K562 (cell line): ENCODE data around the gene TMEM144. TPM values are rescaled to one million over a fixed set of nuclear protein-coding genes. Genes with fewer than 3 reads are reported as not detected.

Source experiments
- ATAC-seq: fragments of 200-7000 bp; cut with Tn5 transposase; 3 replicates; pipeline ENCODE4 v1.9.1; 2020; ENCODE audit warnings: moderate library complexity
- BruUV-seq: library from RNA; stranded (reverse); fragments of 400-500 nt; replicated peaks from 2 replicates; lab custom pipeline; 2021; lab: Mats Ljungman, UMichigan
- CTCF ChIA-PET: fragments of 300-600 bp; formaldehyde crosslinking; extraction: SDS; loops from one replicate; lab custom pipeline; 2021; ENCODE audit warnings: low intra/inter-chr PET ratio; lab: Yijun Ruan, JAX
- POLR2A ChIA-PET: fragments of 300-600, 350-650 bp; sonication (Branson Sonifier 250); formaldehyde crosslinking; extraction: SDS; loops from one replicate; lab custom pipeline; 2021; ENCODE audit warnings: antibody characterized with exemption, inconsistent platforms; lab: Yijun Ruan, JAX
- DNase-seq, 4 experiments: peaks; one replicate each; pipeline versions ENCODE4 v3.0.0 to v3.0.0-alpha.2; 2011 to 2018; ENCODE audit warnings: low spot score in 3 of 4, mixed read lengths in 3 of 4; ENCODE audit errors: extremely low read depth in 1 of 4
- FAIRE-seq: peaks from 2 replicates; lab custom pipeline; 2011; peaks lifted over from hg19 to GRCh38; lab: Jason Lieb, UNC
- H2AFZ ChIP-seq: 2 replicates; pipeline ENCODE4 v1.6.0; 2011; ENCODE audit warnings: low read depth, low read length, control low read depth, inconsistent platforms
- H3K27ac ChIP-seq: fragments of 200-600 bp; 3 replicates; pipeline ENCODE4 v1.8.0; 2011; ENCODE audit warnings: low read depth, mild to moderate bottlenecking, control low read depth, inconsistent platforms, low read length, moderate library complexity, mixed read lengths; ENCODE audit errors: extremely low read depth
- H3K27me3 ChIP-seq, 2 experiments: fragments of 300-600 bp in 1 of 2; 2 replicates in 1 of 2; 3 replicates in 1 of 2; pipeline versions ENCODE4 v1.6.0 to v1.8.0; 2011; ENCODE audit warnings: inconsistent platforms in 2 of 2, low read length in 2 of 2, mild to moderate bottlenecking in 1 of 2, mixed read lengths in 1 of 2, moderate library complexity in 1 of 2; ENCODE audit not compliant: control insufficient read depth in 2 of 2, insufficient read depth in 2 of 2
- H3K36me3 ChIP-seq: fragments of 300-600 bp; 3 replicates; pipeline ENCODE4 v1.8.0; 2011; ENCODE audit warnings: mild to moderate bottlenecking, low read length, inconsistent platforms; ENCODE audit not compliant: control insufficient read depth, insufficient read depth
- H3K4me1 ChIP-seq, 2 experiments: fragments of 200-600 bp in 1 of 2; replicated peaks in 1 of 2; 2 replicates in 1 of 2; 3 replicates in 1 of 2; pipeline versions ENCODE4 v1.5.1 to v1.8.0; 2011; ENCODE audit warnings: inconsistent platforms in 2 of 2, low read length in 2 of 2, mild to moderate bottlenecking in 1 of 2, mixed read lengths in 1 of 2, moderate library complexity in 1 of 2; ENCODE audit not compliant: control insufficient read depth in 2 of 2, insufficient read depth in 2 of 2
- H3K4me2 ChIP-seq: 2 replicates; pipeline ENCODE4 v1.6.1; 2011; ENCODE audit warnings: low read length, control low read depth, inconsistent platforms, mixed read lengths; ENCODE audit not compliant: insufficient read depth
- H3K4me3 ChIP-seq: fragments of 200-600 bp; sonication (generic), shearing (Covaris generic); 2 replicates; pipeline ENCODE4 v1.5.1; 2016; ENCODE audit warnings: control low read depth, inconsistent platforms
- H3K79me2 ChIP-seq: fragments of 200-600 bp; 3 replicates; pipeline ENCODE4 v1.8.0; 2011; ENCODE audit warnings: low read length, inconsistent platforms; ENCODE audit not compliant: control insufficient read depth, insufficient read depth
- H3K9ac ChIP-seq, 2 experiments: 2 replicates each; pipeline versions ENCODE4 v1.6.0 to v1.6.1; 2011; ENCODE audit warnings: low read depth in 2 of 2, low read length in 2 of 2, control low read depth in 1 of 2, inconsistent platforms in 1 of 2, mild to moderate bottlenecking in 1 of 2, mixed read lengths in 1 of 2; ENCODE audit not compliant: insufficient read depth in 1 of 2
- H3K9me1 ChIP-seq: one replicate; pipeline ENCODE4 v1.6.0; 2011; ENCODE audit warnings: inconsistent platforms, mild to moderate bottlenecking, low read length, moderate library complexity; ENCODE audit not compliant: control insufficient read depth, insufficient read depth
- H3K9me3 ChIP-seq: replicated peaks from 2 replicates; pipeline ENCODE4 v1.5.1; 2011; ENCODE audit warnings: low read depth, low read length, inconsistent platforms; ENCODE audit not compliant: control insufficient read depth, insufficient read depth
- H4K20me1 ChIP-seq: replicated peaks from 2 replicates; pipeline ENCODE4 v1.6.1; 2011; ENCODE audit warnings: low read length, inconsistent platforms, mixed read lengths; ENCODE audit not compliant: control insufficient read depth, insufficient read depth
- C11orf30 ChIP-seq: fragments of 450-650 bp; IDR thresholded peaks from 2 replicates; pipeline ENCODE4 v1.6.1; 2016; ENCODE audit warnings: low read depth, mild to moderate bottlenecking
- CCAR2 ChIP-seq: fragments of 200-400 bp; formaldehyde crosslinking; IDR thresholded peaks from 2 replicates; pipeline ENCODE4 v1.6.1; 2017; ENCODE audit warnings: mild to moderate bottlenecking, low read depth, low read length
- PRMT5 ChIP-seq: sonication (generic); formaldehyde crosslinking; IDR thresholded peaks from 2 replicates; pipeline ENCODE4 v1.5.0; 2020; ENCODE audit warnings: missing genetic modification reagents
- ZNF277 ChIP-seq: fragments of 250-450 bp; sonication (Bioruptor Pico); IDR thresholded peaks from 2 replicates; pipeline ENCODE4 v1.8.0; 2022; ENCODE audit warnings: inconsistent platforms, mild to moderate bottlenecking, moderate library complexity, borderline replicate concordance
- ZNF766 ChIP-seq: fragments of 200-800 bp; sonication (Bioruptor generic); conservative IDR thresholded peaks from 2 replicates; pipeline ENCODE4 v1.6.1; 2016; ENCODE audit warnings: missing genetic modification characterization, missing compliant biosample characterization
- WGBS: fragments of 100-300 bp; shearing (Covaris generic); methylation state at CpG from one replicate; pipeline ENCODE4 v1.1.6; 2016; ENCODE audit warnings: low coverage, mixed read lengths; ENCODE audit not compliant: insufficient coverage; ENCODE audit errors: missing lambda C conversion rate; 5-methylcytosine and 5-hydroxymethylcytosine counted together
- in situ Hi-C: fragments of 300-500 bp; cut with MboI; formaldehyde crosslinking; loops from 4 replicates; pipeline ENCODE4 v1.15.0; 2018; ENCODE audit warnings: inconsistent platforms, mixed read lengths
- intact Hi-C: fragments of 100-400 bp; cut with micrococcal nuclease; formaldehyde crosslinking; loops from 2 replicates; pipeline ENCODE4 v1.14.2; 2022
- polyA plus RNA-seq, 8 experiments: library from polyadenylated mRNA; depleted of rRNA in 4 of 8; stranded (reverse) in 5 of 8; unstranded in 3 of 8; fragments of >200 nt; fragmentation: Nextera tagmentation in 2 of 8; fragmentation: Illumina TruSeq in 1 of 8; extraction: Ambion mirVana in 2 of 8; extraction: Trizol in 1 of 8; gene quantifications; 2 replicates each; pipeline versions ENCODE4 v1.2.1 to v1.2.3, GENCODE V29; 2011 to 2014; ENCODE audit warnings: inconsistent platforms in 1 of 8, missing spikeins in 1 of 8
- total RNA-seq, 7 experiments: library from RNA; depleted of rRNA in 6 of 7; stranded (reverse); fragments of >200 nt in 6 of 7; fragmentation: Illumina TruSeq in 2 of 7; extraction: Trizol in 2 of 7; gene quantifications; 2 replicates each; pipeline versions ENCODE4 v1.2.1 to v1.2.3, GENCODE V29; 2011 to 2021; ENCODE audit warnings: low replicate concordance in 1 of 7
- TF ChIP-seq, protein P1 (sequence below): sonication (generic); formaldehyde crosslinking; IDR thresholded peaks from 2 replicates; pipeline ENCODE4 v1.8.0; 2022; ENCODE audit warnings: mild to moderate bottlenecking, low read depth, missing genetic modification reagents
- TF ChIP-seq, protein P2 (sequence below): fragments of 450-650 bp; IDR thresholded peaks from 2 replicates; pipeline ENCODE4 v1.6.1; 2016; ENCODE audit warnings: missing biosample characterization, missing genetic modification characterization

TMEM144 gene
- total and polyA plus RNA-seq, 9 of the 15 experiments (the other 6 are each of a cell fraction or from before 2014, with no cell fraction given): 4.0 to 12.0 (median 6.1) TPM

DNA sequence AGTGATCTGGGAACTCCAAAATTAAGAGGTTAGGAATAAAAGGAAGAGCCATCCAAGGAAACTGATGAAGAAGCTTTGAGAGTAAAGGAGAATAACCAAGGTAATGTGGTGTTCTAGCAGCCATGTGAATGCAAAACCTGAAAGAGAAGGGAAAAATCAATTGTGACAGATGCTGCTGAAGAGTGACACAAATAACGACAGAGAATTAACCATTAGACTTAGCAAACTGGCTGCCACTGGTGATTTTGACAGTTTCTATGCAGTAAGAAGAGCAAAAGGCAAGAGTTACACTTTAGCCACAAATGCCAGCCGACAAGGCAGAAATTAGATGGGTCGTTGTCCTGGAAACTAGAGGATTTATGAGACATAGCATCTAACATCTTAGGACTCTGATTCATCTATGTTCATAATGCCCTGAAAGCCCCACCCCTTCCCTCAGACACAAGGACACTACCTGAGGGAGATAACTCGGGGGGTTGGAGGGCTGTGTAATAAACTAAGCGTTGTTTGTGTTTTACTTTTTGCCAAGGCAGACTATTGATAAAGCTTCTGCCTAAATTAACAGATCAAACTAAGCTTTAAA is 13.0 kb upstream of the TMEM144 start (continued):
- TF ChIP-seq ZNF277 (CRISPR knock-in tag) (no peak), CCAR2 (no peak)

DNA sequence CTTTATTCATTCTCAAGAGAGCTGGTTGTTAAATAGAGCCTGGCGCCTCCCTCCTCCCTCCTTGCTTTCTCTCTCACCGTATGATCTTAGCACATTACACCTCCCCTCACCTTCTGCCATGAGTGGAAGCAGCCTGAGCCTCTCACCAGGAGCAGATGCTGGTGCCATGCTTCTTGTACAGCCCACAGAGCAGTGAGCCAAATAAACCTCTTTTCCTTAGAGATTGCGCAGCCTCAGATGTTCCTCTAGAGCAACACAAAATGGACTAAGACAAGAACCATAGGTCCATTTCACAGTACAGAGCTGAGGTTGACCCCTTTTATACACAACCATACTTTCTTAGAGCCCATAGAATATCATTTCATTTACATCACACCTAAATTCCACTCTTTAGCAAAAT is 10.1 kb upstream of the TMEM144 start:
- Histone ChIP-seq H3K27ac (no peak overlapping the region), H3K4me2 (no peak overlapping the region), H3K9me1 (no peaks in the 10 kb centered on the region), H3K27me3 (no peaks in the 10 kb centered on the region), H3K9me3 (no peaks in the 10 kb centered on the region), H4K20me1 (no peaks in the 10 kb centered on the region), H2AFZ (no peak overlapping the region), H3K4me1 (no peaks in the 10 kb centered on the region), H3K79me2 (no peaks in the 10 kb centered on the region), H3K36me3 (no peaks in the 10 kb centered on the region), H3K9ac (no peak overlapping the region), H3K4me3 (no peak overlapping the region)
- TF ChIP-seq C11orf30 (no peak), PRMT5 (CRISPR knock-in tag) (no peak), ZNF766 (CRISPR knock-in tag) (peak; percentile 90)
- TF ChIP-seq, protein P1, sequence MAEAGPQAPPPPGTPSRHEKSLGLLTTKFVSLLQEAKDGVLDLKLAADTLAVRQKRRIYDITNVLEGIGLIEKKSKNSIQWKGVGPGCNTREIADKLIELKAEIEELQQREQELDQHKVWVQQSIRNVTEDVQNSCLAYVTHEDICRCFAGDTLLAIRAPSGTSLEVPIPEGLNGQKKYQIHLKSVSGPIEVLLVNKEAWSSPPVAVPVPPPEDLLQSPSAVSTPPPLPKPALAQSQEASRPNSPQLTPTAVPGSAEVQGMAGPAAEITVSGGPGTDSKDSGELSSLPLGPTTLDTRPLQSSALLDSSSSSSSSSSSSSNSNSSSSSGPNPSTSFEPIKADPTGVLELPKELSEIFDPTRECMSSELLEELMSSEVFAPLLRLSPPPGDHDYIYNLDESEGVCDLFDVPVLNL (CRISPR knock-in tag): no peak
- TF ChIP-seq, protein P2, sequence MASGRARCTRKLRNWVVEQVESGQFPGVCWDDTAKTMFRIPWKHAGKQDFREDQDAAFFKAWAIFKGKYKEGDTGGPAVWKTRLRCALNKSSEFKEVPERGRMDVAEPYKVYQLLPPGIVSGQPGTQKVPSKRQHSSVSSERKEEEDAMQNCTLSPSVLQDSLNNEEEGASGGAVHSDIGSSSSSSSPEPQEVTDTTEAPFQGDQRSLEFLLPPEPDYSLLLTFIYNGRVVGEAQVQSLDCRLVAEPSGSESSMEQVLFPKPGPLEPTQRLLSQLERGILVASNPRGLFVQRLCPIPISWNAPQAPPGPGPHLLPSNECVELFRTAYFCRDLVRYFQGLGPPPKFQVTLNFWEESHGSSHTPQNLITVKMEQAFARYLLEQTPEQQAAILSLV (tag): no peak
- ChIA-PET POLR2A (interaction anchor here (0.7 kb wide), 1 partner anchor 13 kb away, joined by 3 read pairs; no protein-coding TSS in a partner anchor), CTCF (no interaction called here)
- WGBS: 54% methylated on average over 3 of the region's 3 CpGs
- no peak for DNase-seq
- no peak for FAIRE-seq
- intact Hi-C loops: no loop called here
- in situ Hi-C loops: no loop called here
- BruUV-seq: no TSS peak
- ATAC-seq: no peak
